ENCODE data around the gene MARS2.
"Not testable (repeated sequence)": the region's sequence is repeated elsewhere in the genome, so short reads cannot be mapped to it uniquely, and the experiment has no call there.

The MARS2 gene

DNA sequence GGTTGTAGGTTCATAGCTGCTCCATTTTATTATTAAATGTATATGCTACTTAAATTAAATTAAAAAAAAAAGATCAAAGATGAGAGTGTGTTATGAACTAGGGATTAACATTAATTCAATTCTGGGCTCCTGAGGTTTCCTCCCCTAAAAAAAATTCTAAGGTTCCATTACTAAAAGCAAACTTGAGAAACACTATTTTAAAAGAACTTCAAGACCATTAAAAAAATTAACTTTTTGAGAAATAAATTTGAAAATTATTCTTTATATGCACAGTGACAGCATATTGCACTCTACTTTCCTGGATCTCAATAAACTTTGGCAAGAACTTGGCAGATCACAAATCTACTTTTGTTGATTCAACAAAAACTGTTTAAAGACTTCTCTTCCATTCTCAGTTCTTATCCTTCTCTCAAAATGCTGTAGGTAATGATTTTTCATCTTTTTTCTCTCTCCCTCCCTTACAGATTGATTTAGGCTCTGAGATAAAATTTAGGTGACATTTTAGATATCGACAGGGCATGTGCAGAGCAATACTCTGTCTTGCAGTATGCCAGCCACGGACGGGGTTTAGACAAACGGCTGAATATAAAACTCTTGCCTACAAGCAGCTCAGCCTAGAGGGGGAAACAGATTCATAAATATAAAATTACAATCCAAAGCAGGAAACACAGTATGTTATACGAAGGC, 592 bp upstream of the MARS2 start:
- intact Hi-C loops (cut with DNase I): loop anchor here (1.0 to 5.0 kb wide), 4 partner anchors 187 to 593 kb away; partner anchors contain the start of genes COQ10B, HSPD1 and MOB4
- no peak for DNase-seq

DNA sequence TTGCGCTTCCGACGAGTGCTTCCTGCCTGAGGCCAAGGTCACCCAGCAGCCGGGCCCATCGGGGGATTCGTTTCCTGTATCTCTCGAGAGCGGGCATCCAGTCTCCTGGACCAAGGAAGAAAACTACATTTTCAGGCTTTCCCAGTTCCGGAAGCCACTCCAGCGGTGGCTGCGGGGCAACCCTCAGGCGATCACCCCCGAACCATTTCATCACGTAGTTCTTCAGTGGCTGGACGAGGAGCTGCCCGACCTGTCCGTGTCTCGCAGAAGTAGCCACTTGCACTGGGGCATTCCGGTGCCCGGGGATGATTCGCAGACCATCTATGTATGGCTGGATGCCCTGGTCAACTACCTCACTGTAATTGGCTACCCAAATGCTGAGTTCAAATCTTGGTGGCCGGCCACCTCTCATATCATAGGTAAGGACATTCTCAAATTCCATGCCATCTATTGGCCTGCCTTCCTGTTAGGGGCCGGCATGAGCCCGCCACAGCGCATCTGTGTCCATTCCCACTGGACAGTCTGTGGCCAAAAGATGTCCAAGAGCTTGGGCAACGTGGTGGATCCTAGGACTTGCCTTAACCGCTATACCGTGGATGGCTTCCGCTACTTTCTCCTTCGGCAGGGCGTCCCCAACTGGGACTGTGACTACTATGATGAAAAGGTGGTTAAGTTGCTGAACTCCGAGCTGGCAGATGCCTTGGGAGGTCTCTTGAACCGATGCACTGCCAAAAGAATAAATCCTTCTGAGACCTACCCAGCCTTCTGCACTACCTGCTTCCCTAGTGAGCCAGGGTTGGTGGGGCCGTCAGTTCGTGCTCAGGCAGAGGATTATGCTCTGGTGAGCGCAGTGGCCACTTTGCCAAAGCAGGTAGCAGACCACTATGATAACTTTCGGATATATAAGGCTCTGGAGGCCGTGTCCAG, 1.0 kb downstream of the MARS2 start:
- intact Hi-C loops (cut with DNase I): loop anchor here (1.0 to 5.0 kb wide), 4 partner anchors 189 to 591 kb away; partner anchors contain the start of genes COQ10B, HSPD1 and MOB4
- peak in 4 of 10 donors; percentile 4 to 72 (median 42) for DNase-seq

DNA sequence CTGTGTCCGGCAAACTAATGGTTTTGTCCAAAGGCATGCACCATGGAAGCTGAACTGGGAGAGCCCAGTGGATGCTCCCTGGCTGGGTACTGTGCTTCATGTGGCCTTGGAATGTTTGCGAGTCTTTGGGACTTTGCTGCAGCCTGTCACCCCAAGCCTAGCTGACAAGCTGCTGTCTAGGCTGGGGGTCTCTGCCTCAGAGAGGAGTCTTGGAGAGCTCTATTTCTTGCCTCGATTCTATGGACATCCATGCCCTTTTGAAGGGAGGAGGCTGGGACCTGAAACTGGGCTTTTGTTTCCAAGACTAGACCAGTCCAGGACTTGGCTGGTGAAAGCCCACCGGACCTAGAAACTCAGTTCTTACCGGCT, 1.7 kb downstream of the MARS2 start:
- DNase-seq: no peak
- intact Hi-C loops (cut with DNase I): loop anchor here (1.0 to 5.0 kb wide), 3 partner anchors 71 to 590 kb away; partner anchors contain the start of gene MOB4

DNA sequence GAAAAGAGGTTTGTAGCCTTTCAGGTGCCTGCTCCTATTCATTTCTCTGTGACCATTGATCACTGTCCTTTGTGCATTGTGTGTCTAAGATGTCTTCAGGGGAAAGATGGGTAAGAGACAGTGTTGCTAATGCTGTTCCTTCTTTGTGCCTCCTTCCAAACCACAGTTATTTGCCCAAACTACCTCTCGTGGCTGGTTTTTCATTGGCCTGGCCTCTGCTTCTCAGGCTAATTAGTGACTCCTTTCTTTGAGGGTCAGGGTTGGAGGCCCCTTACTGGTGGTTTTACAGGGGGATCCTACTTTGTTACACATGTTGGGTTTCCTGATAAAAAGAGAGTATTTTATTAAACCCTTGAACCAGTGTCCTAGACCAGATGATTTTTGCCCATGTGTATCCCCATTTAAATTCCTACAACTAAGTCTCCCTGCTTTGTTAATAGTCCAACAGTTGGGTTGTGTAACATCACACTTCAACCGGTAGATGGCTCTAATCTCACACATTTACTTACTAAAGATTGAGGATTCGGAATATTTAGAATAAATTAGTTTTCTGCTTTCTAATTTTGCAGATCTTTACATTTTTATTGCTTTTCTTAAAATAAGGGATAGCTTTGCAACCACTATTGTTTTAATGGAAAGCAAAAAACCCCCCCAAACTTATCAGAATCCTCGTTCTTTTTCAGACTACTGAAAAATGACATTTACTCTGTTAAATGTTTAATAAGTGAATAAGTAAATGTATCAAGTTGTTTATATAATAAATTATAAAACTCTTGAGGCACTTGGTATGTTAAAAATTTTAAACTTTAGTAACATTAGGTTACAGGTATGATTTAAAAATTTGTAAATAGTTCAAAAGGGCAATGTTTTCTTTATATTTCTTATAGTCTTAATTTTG, 2.4 kb downstream of the MARS2 start:
- intact Hi-C loops (cut with DNase I): loop anchor here (1.0 to 5.0 kb wide), 3 partner anchors 71 to 590 kb away; partner anchors contain the start of gene MOB4
- DNase-seq: no peak

GRCh38 chr2:197708331-197708730, 3.2 kb downstream of the MARS2 start:
- intact Hi-C loops (cut with DNase I): loop anchor here (5.0 kb wide), 2 partner anchors 191 to 589 kb away; partner anchors contain the start of gene MOB4
- no peak for DNase-seq

GRCh38 chr2:197709140-197709539, 4.0 kb downstream of the MARS2 start:
- not testable (repeated sequence) for DNase-seq

GRCh38 chr2:197710424-197711042, 5.4 kb downstream of the MARS2 start:
- intact Hi-C loops (cut with DNase I): no loop called here
- DNase-seq: no peak

More at GRCh38 chr2:197709140-197709539, 4.0 kb downstream of the MARS2 start:
- intact Hi-C loops (cut with DNase I): loop anchor here (5.0 kb wide), 2 partner anchors 192 to 588 kb away; partner anchors contain the start of gene MOB4

GRCh38 chr2:197711578-197711977, 6.4 kb downstream of the MARS2 start:
- intact Hi-C loops (cut with DNase I): no loop called here

GRCh38 chr2:197713271-197713670, 8.1 kb downstream of the MARS2 start:
- DNase-seq: no peak
- intact Hi-C loops (cut with DNase I): no loop called here

More at GRCh38 chr2:197711578-197711977, 6.4 kb downstream of the MARS2 start:
- no peak for DNase-seq

DNA sequence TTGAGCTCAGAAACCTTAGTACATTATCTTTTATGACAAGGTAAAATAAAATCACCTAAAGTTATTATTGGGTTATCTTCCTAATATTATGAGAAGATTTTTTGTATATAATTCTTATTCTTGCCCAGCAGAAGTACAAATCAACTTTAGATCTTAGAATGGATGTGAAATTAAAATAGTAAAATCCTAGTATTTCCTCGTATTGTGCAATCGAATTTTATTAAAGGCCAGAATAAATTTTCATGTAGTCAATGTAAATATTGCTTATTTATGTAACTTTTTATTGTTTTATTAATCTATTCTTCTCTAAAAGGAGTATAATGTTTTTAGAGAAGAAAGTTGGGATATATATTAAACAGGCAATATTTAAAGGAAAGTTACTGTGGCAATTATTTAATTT, 12.7 kb downstream of the MARS2 start:
- DNase-seq: no peak
- intact Hi-C loops (cut with DNase I): no loop called here

DNA sequence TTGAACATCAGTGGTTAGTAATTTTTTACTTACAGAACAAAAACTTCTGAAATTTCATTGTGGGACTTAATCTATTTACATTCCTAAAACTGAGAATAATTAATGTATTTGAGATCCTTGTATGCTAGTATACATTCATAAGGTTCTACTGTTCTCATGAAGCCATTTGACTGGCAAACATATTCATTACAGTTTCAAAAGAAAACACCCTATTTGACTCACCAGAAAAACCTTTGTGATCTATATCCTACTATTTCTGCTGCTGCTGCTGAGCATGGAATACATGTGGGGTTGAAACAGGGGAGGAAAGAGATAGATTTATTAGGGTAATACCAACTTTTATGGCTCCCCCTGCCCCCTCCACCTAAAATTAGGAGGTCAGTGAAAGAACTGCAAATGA, 21.8 kb downstream of the MARS2 start:
- DNase-seq: no peak

DNA sequence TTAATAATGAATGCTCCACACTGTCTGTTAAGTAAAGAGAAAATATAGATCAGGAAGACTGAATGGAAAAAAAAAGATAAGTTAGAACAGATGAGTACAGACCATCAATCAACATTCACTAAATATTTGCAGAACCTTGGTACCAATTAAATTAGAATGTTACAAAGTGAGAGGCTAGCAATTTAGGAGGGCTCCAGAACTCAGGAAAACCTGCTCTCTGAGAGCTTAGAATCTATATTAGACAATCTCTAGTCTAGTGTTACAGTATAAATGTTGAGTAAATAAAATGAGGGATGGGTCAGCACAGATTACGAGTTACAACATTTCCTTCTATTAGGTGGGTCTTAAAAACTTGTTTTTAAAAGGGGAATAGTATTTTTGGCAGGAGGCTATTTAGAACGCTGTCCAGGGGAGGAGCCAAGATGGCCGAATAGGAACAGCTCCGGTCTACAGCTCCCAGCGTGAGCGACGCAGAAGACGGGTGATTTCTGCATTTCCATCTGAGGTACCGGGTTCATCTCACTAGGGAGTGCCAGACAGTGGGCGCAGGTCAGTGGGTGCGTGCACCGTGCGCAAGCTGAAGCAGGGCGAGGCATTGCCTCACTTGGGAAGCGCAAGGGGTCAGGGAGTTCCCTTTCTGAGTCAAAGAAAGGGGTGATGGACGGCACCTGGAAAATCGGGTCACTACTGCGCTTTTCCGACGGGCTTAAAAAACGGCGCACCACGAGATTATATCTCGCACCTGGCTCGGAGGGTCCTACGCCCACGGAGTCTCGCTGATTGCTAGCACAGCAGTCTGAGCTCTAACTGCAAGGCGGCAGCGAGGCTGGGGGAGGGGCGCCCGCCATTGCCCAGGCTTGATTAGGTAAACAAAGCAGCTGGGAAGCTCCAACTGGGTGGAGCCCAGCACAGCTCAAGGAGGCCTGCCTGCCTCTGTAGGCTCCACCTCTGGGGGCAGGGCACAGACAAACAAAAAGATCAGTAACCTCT, 23.7 kb downstream of the MARS2 start:
- DNase-seq; intact Hi-C loops (cut with DNase I): not testable (repeated sequence)

More for the DNA sequence above, 21.8 kb downstream of the MARS2 start:
- intact Hi-C loops (cut with DNase I): no loop called here

- DNase-seq: no peak
- intact Hi-C loops (cut with DNase I): no loop called here
These were observed 35.0 kb downstream of the MARS2 start for GRCh38 chr2:197740200-197740599.

Measured in posterior cingulate gyrus (tissue), 11 donors.